ENCODE results near the gene DICER1. TPM values are rescaled to one million over a fixed set of nuclear protein-coding genes. Genes with fewer than 3 reads are reported as not detected.

The DICER1 gene
- total RNA-seq, 1 donor from 2014 or later: 118 TPM

DNA sequence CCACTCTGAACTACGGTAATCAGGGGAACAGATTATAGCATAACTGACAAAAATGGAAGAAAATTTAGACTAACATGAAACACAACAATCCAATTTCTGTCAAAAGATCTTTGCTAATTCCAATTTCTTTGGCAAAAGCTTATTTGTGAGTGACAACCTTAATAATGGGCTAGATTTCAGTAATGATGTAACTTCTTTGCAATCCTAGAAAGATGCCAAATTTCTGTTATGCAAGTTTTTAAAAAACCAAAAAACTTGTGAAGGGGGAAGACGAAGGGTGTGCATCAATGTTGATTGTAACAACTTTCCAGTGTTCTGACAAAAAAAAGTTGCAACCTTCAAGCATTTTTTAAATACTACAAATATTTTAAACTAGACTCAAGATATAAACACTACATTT is 59.9 kb downstream of the DICER1 start:
- Mint-ChIP-seq H3K4me3 (ENCODE audit: low read depth) (no peak overlapping the region), H3K27me3 (no peaks in the 10 kb centered on the region), H3K27ac (no peak overlapping the region), H3K36me3 (ENCODE audit: insufficient read depth) (peaks cover 14% of the 10 kb centered on the region), H3K4me1 (ENCODE audit: low read depth) (peaks cover 4% of the 10 kb centered on the region), H3K9me3 (ENCODE audit: low read depth) (no peaks in the 10 kb centered on the region)
- DNase-seq (ENCODE audit: low spot score, unreplicated experiment): no peak
- TF ChIP-seq, protein P1, sequence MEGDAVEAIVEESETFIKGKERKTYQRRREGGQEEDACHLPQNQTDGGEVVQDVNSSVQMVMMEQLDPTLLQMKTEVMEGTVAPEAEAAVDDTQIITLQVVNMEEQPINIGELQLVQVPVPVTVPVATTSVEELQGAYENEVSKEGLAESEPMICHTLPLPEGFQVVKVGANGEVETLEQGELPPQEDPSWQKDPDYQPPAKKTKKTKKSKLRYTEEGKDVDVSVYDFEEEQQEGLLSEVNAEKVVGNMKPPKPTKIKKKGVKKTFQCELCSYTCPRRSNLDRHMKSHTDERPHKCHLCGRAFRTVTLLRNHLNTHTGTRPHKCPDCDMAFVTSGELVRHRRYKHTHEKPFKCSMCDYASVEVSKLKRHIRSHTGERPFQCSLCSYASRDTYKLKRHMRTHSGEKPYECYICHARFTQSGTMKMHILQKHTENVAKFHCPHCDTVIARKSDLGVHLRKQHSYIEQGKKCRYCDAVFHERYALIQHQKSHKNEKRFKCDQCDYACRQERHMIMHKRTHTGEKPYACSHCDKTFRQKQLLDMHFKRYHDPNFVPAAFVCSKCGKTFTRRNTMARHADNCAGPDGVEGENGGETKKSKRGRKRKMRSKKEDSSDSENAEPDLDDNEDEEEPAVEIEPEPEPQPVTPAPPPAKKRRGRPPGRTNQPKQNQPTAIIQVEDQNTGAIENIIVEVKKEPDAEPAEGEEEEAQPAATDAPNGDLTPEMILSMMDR (IDR thresholded peaks at IDR 0.05; ENCODE audit: unreplicated experiment): no peak

DNA sequence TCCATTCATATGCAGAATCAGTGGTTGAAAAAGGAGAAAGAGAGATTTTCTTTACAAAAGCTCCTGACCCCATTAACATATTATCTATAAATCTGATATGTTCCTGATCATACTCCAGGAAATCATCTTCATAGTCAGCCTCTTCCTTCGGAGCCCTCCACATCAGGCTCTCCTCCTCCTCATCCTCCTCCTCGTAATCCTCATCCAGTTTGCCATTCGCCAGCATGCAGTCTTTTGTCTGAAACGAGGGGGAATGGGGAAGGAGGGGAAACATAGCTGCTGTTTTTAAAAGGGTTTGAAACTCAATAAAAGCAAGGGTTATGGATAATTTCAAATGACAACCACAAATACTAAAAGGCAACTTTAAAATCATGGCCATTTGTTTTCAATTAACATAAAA is 60.9 kb downstream of the DICER1 start:
- H3K9me3 Mint-ChIP-seq (ENCODE audit: low read depth): no peaks in the 10 kb centered on the region
- DNase-seq (ENCODE audit: low spot score, unreplicated experiment): no peak
- peaks cover 13% of the 10 kb centered on the region for H3K36me3 Mint-ChIP-seq (ENCODE audit: insufficient read depth)
- H3K4me3 Mint-ChIP-seq (ENCODE audit: low read depth): no peak overlapping the region
- no peak overlapping the region for H3K27ac Mint-ChIP-seq
- peaks cover 4% of the 10 kb centered on the region for H3K4me1 Mint-ChIP-seq (ENCODE audit: low read depth)
- TF ChIP-seq, protein P1 (IDR thresholded peaks at IDR 0.05; ENCODE audit: unreplicated experiment): no peak
- H3K27me3 Mint-ChIP-seq: no peaks in the 10 kb centered on the region

DNA sequence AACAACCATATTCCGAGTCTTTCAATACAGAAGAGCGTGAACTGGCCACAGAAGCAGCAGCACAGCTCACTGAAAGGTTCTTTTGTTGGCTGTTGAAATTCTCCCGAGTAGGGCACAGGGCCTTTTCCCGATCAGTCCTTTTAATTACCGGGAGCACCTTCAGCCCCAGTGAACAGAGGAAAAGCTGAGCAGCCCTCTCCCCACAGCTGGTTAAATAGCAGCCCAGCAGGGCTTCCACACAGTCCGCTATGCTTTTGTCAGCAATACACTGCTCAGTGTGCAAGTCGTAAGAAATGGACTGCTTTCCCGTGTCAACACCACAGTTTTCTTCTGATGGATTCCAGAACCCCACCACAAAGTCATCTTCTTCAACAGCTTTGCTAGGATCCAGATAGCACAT is 61.3 kb downstream of the DICER1 start:
- Mint-ChIP-seq H3K4me3 (ENCODE audit: low read depth) (no peak overlapping the region), H3K27ac (no peak overlapping the region), H3K9me3 (ENCODE audit: low read depth) (no peaks in the 10 kb centered on the region), H3K4me1 (ENCODE audit: low read depth) (peaks cover 4% of the 10 kb centered on the region), H3K36me3 (ENCODE audit: insufficient read depth) (peaks cover 15% of the 10 kb centered on the region), H3K27me3 (no peaks in the 10 kb centered on the region)
- TF ChIP-seq, protein P1 (IDR thresholded peaks at IDR 0.05; ENCODE audit: unreplicated experiment): no peak
- no peak for DNase-seq (ENCODE audit: low spot score, unreplicated experiment)

- TF ChIP-seq, protein P1 (IDR thresholded peaks at IDR 0.05; ENCODE audit: unreplicated experiment): no peak
- no peaks in the 10 kb centered on the region for H3K27me3 Mint-ChIP-seq
- no peaks in the 10 kb centered on the region for H3K9me3 Mint-ChIP-seq (ENCODE audit: low read depth)
- peaks cover 25% of the 10 kb centered on the region for H3K36me3 Mint-ChIP-seq (ENCODE audit: insufficient read depth)
- no peak overlapping the region for H3K4me3 Mint-ChIP-seq (ENCODE audit: low read depth)
- DNase-seq (ENCODE audit: low spot score, unreplicated experiment): no peak
- no peaks in the 10 kb centered on the region for H3K4me1 Mint-ChIP-seq (ENCODE audit: low read depth)
- no peak overlapping the region for H3K27ac Mint-ChIP-seq
Measured at GRCh38 chr14:95092723-95093122, 64.6 kb downstream of the DICER1 start.

- H3K27ac Mint-ChIP-seq: no peak overlapping the region
- H3K36me3 Mint-ChIP-seq (ENCODE audit: insufficient read depth): peaks cover 26% of the 10 kb centered on the region
- no peaks in the 10 kb centered on the region for H3K9me3 Mint-ChIP-seq (ENCODE audit: low read depth)
- no peaks in the 10 kb centered on the region for H3K27me3 Mint-ChIP-seq
- no peak overlapping the region for H3K4me3 Mint-ChIP-seq (ENCODE audit: low read depth)
- no peaks in the 10 kb centered on the region for H3K4me1 Mint-ChIP-seq (ENCODE audit: low read depth)
- DNase-seq (ENCODE audit: low spot score, unreplicated experiment): no peak
- TF ChIP-seq, protein P1 (IDR thresholded peaks at IDR 0.05; ENCODE audit: unreplicated experiment): no peak
Measured at GRCh38 chr14:95091581-95091980, 65.7 kb downstream of the DICER1 start.
